Measurements from ENCODE around the gene CDH5.

- TF ChIP-seq HDAC1 (CRISPR knock-in tag; IDR thresholded peaks at IDR 0.05) (no peak), ZNF18 (CRISPR knock-in tag; IDR thresholded peaks at IDR 0.05; ENCODE audit: insufficient replicate concordance) (no peak), SIN3B (IDR thresholded peaks at IDR 0.05; ENCODE audit: low read length) (no peak), EZH2 (conservative IDR thresholded peaks at IDR 0.05; ENCODE audit: low read depth, low read length) (no peak), NR2F2 (IDR thresholded peaks at IDR 0.05; ENCODE audit: borderline replicate concordance, low read depth) (no peak), STAT6 (CRISPR knock-in tag; IDR thresholded peaks at IDR 0.05; ENCODE audit: borderline replicate concordance) (no peak), ZNF281 (CRISPR knock-in tag; IDR thresholded peaks at IDR 0.05; ENCODE audit: borderline replicate concordance) (no peak), NFYB (CRISPR knock-in tag; IDR thresholded peaks at IDR 0.05) (no peak), SP140L (CRISPR knock-in tag; IDR thresholded peaks at IDR 0.05; ENCODE audit: borderline replicate concordance) (no peak)
- TF ChIP-seq, protein P1, sequence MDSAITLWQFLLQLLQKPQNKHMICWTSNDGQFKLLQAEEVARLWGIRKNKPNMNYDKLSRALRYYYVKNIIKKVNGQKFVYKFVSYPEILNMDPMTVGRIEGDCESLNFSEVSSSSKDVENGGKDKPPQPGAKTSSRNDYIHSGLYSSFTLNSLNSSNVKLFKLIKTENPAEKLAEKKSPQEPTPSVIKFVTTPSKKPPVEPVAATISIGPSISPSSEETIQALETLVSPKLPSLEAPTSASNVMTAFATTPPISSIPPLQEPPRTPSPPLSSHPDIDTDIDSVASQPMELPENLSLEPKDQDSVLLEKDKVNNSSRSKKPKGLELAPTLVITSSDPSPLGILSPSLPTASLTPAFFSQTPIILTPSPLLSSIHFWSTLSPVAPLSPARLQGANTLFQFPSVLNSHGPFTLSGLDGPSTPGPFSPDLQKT (CRISPR knock-in tag; IDR thresholded peaks at IDR 0.05; ENCODE audit: borderline replicate concordance) = no peak
These were observed 72.0 kb downstream of the CDH5 start for GRCh38 chr16:66438536-66438935.

Data from HepG2 (cell line).